ENCODE results near the gene RAMP3.

RAMP3 gene

GRCh38 chr7:45220846-45221618 is 63.4 kb downstream of the RAMP3 start:
- no peak for TF ChIP-seq CTCF (IDR thresholded peaks at IDR 0.05; ENCODE audit: insufficient read depth, low read depth, low read length, missing control alignments)
- DNase-seq (ENCODE audit: low read depth) = no peak
- H3K4me3 ChIP-seq (ENCODE audit: low read length) = no peak overlapping the region

- H3K4me3 ChIP-seq (ENCODE audit: low read length) = no peak overlapping the region
- TF ChIP-seq CTCF (IDR thresholded peaks at IDR 0.05; ENCODE audit: insufficient read depth, low read depth, low read length, missing control alignments) = no peak
Observed at GRCh38 chr7:45221896-45222604, 64.5 kb downstream of the RAMP3 start.

GRCh38 chr7:45223078-45223477 is 65.5 kb downstream of the RAMP3 start:
- H3K4me3 ChIP-seq (ENCODE audit: low read length) = no peak overlapping the region
- DNase-seq (ENCODE audit: low read depth) = no peak

More at GRCh38 chr7:45221896-45222604, 64.5 kb downstream of the RAMP3 start:
- DNase-seq (ENCODE audit: low read depth) = no peak

GRCh38 chr7:45223728-45224630 is 66.4 kb downstream of the RAMP3 start:
- no peak overlapping the region for H3K4me3 ChIP-seq (ENCODE audit: low read length)
- TF ChIP-seq CTCF (IDR thresholded peaks at IDR 0.05; ENCODE audit: insufficient read depth, low read depth, low read length, missing control alignments) = no peak
- DNase-seq (ENCODE audit: low read depth) = no peak

More at GRCh38 chr7:45223078-45223477, 65.5 kb downstream of the RAMP3 start:
- no peak for TF ChIP-seq CTCF (IDR thresholded peaks at IDR 0.05; ENCODE audit: insufficient read depth, low read depth, low read length, missing control alignments)

GRCh38 chr7:45224832-45225231 is 67.2 kb downstream of the RAMP3 start:
- H3K4me3 ChIP-seq (ENCODE audit: low read length) = no peak overlapping the region
- peak; percentile 13 for DNase-seq (ENCODE audit: low read depth)
- no peak for TF ChIP-seq CTCF (IDR thresholded peaks at IDR 0.05; ENCODE audit: insufficient read depth, low read depth, low read length, missing control alignments)

GRCh38 chr7:45225311-45225947 is 67.8 kb downstream of the RAMP3 start:
- no peak for TF ChIP-seq CTCF (IDR thresholded peaks at IDR 0.05; ENCODE audit: insufficient read depth, low read depth, low read length, missing control alignments)
- H3K4me3 ChIP-seq (ENCODE audit: low read length) = no peak overlapping the region
- DNase-seq (ENCODE audit: low read depth) = no peak

Data from epithelial cell of esophagus (primary cell).